HepG2 (cell line): ENCODE measurements around the gene REPIN1. TPM values are rescaled to one million over a fixed set of nuclear protein-coding genes. Genes with fewer than 3 reads are reported as not detected.
A peak's percentile ranks its signal among the peaks of the same experiment; 100 is the strongest.

Experiments used
- AGO2 ChIP-seq: fragments of 200-400 bp; formaldehyde crosslinking; optimal IDR thresholded peaks from 2 replicates; pipeline ENCODE3; 2017; ENCODE audit warnings: mild to moderate bottlenecking, low read depth, low read length, moderate library complexity
- FUBP1 ChIP-seq: sonication (generic); formaldehyde crosslinking; IDR thresholded peaks from 2 replicates; pipeline ENCODE4 v1.5.1; 2020; ENCODE audit warnings: missing genetic modification reagents, mild to moderate bottlenecking, borderline replicate concordance
- GLMP ChIP-seq: sonication (generic); formaldehyde crosslinking; IDR thresholded peaks from 2 replicates; pipeline ENCODE4 v1.9.0; 2021; ENCODE audit warnings: missing genetic modification reagents, mild to moderate bottlenecking, borderline replicate concordance
- HNRNPLL ChIP-seq: fragments of 200-400 bp; formaldehyde crosslinking; IDR thresholded peaks from 2 replicates; pipeline ENCODE4 v1.6.1; 2017; ENCODE audit warnings: mild to moderate bottlenecking, low read depth, low read length; ENCODE audit not compliant: poor library complexity, severe bottlenecking
- KDM1A ChIP-seq: IDR thresholded peaks from 2 replicates; pipeline ENCODE4 v1.6.1; 2016; ENCODE audit warnings: missing compliant biosample characterization
- MLLT10 ChIP-seq: sonication (generic); formaldehyde crosslinking; IDR thresholded peaks from 2 replicates; pipeline ENCODE4 v1.4.0; 2020; ENCODE audit warnings: missing genetic modification reagents
- MXD4 ChIP-seq: IDR thresholded peaks from 2 replicates; pipeline ENCODE4 v1.6.1; 2016; ENCODE audit warnings: mild to moderate bottlenecking, missing biosample characterization, missing genetic modification reagents
- SOX6 ChIP-seq, 2 experiments: fragments of 450-650 bp in 1 of 2; sonication (generic) in 1 of 2; formaldehyde crosslinking in 1 of 2; IDR thresholded peaks; 2 replicates each; pipeline versions ENCODE4 v1.4.0 to v1.6.1; 2017 to 2020; ENCODE audit warnings: antibody characterized with exemption in 1 of 2, mild to moderate bottlenecking in 1 of 2, missing genetic modification reagents in 1 of 2
- TFDP2 ChIP-seq: sonication (generic); formaldehyde crosslinking; IDR thresholded peaks from 2 replicates; pipeline ENCODE4 v1.4.0; 2020; ENCODE audit warnings: missing genetic modification reagents
- USF2 ChIP-seq, 2 experiments: sonication (generic) in 1 of 2; formaldehyde crosslinking in 1 of 2; IDR thresholded peaks; 2 replicates each; pipeline versions ENCODE4 v1.5.1 to v1.6.1; 2011 to 2020; ENCODE audit warnings: borderline replicate concordance in 1 of 2, low read depth in 1 of 2, low read length in 1 of 2, mild to moderate bottlenecking in 1 of 2, missing genetic modification reagents in 1 of 2, moderate library complexity in 1 of 2
- XBP1 ChIP-seq: sonication (generic); formaldehyde crosslinking; IDR thresholded peaks from 2 replicates; pipeline ENCODE4 v1.5.0; 2020; ENCODE audit warnings: missing genetic modification reagents
- ZBTB20 ChIP-seq: sonication (generic); formaldehyde crosslinking; IDR thresholded peaks from 2 replicates; pipeline ENCODE4 v1.8.1; 2023; ENCODE audit warnings: missing genetic modification reagents, low read depth, mild to moderate bottlenecking, borderline replicate concordance
- ZFAT ChIP-seq: sonication (generic); formaldehyde crosslinking; conservative IDR thresholded peaks from 2 replicates; pipeline ENCODE4 v1.8.1; 2023; ENCODE audit warnings: missing genetic modification reagents, inconsistent platforms
- ZNF460 ChIP-seq: sonication (generic); formaldehyde crosslinking; IDR thresholded peaks from 2 replicates; pipeline ENCODE4 v1.5.1; 2020; ENCODE audit warnings: missing genetic modification reagents, mild to moderate bottlenecking, borderline replicate concordance
- ZNF674 ChIP-seq: sonication (generic); formaldehyde crosslinking; IDR thresholded peaks from 2 replicates; pipeline ENCODE4 v1.5.0; 2020; ENCODE audit warnings: low read depth, mild to moderate bottlenecking, missing genetic modification reagents
- ZNF710 ChIP-seq: sonication (generic); formaldehyde crosslinking; IDR thresholded peaks from 2 replicates; pipeline ENCODE4 v1.5.0; 2020; ENCODE audit warnings: mild to moderate bottlenecking, missing genetic modification reagents, borderline replicate concordance
- ZNF746 ChIP-seq: sonication (generic); formaldehyde crosslinking; IDR thresholded peaks from 2 replicates; pipeline ENCODE4 v1.8.0; 2022; ENCODE audit warnings: mild to moderate bottlenecking, missing genetic modification reagents
- ZNF816 ChIP-seq: sonication (generic); formaldehyde crosslinking; IDR thresholded peaks from 2 replicates; pipeline ENCODE4 v1.8.0; 2022; ENCODE audit warnings: missing genetic modification reagents, mild to moderate bottlenecking, borderline replicate concordance
- polyA plus RNA-seq, 8 experiments: library from polyadenylated mRNA; depleted of rRNA in 3 of 8; stranded (reverse) in 7 of 8; unstranded in 1 of 8; fragments of >200 nt; fragmentation: Illumina TruSeq in 4 of 8; extraction: Trizol in 4 of 8; gene quantifications; 2 replicates each; pipeline versions ENCODE4 v1.2.1 to v1.2.3, GENCODE V29; 2011 to 2016; ENCODE audit warnings: low read depth in 4 of 8, missing spikeins in 1 of 8, mixed read lengths in 1 of 8; ENCODE audit not compliant: insufficient read depth in 1 of 8
- total RNA-seq, 5 experiments: library from RNA; depleted of rRNA; stranded (reverse); fragments of >200 nt; fragmentation: Illumina TruSeq; extraction: Trizol; gene quantifications; 2 replicates each; pipeline ENCODE4 v1.2.3, GENCODE V29; 2016; ENCODE audit warnings: low read depth in 1 of 5

Gene REPIN1
- total and polyA plus RNA-seq, 2 of the 13 experiments (the other 11 are each of a cell fraction or from before 2014, with no cell fraction given): 69.9 to 108 TPM

GRCh38 chr7:150368096-150368883 is at the start of gene REPIN1 (continued):
- TF ChIP-seq HNRNPLL: peak; percentile 98
- TF ChIP-seq GLMP (CRISPR knock-in tag): no peak
- TF ChIP-seq ZNF816 (CRISPR knock-in tag): peak; percentile 65; the same call in 1 of the 2 replicates
- 0 out of 2 replicates have a peak, but pooled peaks have one; percentile 46 for TF ChIP-seq ZNF674
- TF ChIP-seq MXD4: no peak; the same call in 1 of the 2 replicates
- no peak for TF ChIP-seq XBP1 (CRISPR knock-in tag)
- no peak for TF ChIP-seq ZNF460
- TF ChIP-seq FUBP1 (CRISPR knock-in tag): no peak
- 0 out of 2 replicates have a peak, but pooled peaks have one; percentile 51 for TF ChIP-seq ZBTB20 (CRISPR knock-in tag)
- TF ChIP-seq MLLT10 (CRISPR knock-in tag): no peak
- peak; percentile 52; the same call in 1 of the 2 replicates for TF ChIP-seq ZFAT (CRISPR knock-in tag)
- no peak for TF ChIP-seq SOX6 (IDR thresholded peaks at IDR 0.05)
- TF ChIP-seq SOX6 (CRISPR knock-in tag; IDR thresholded peaks at IDR 0.05): peak; percentile 52; the same call in 1 of the 2 replicates
- no peak for TF ChIP-seq ZNF710 (CRISPR knock-in tag)
- TF ChIP-seq ZNF746 (CRISPR knock-in tag): peak; percentile 20
- TF ChIP-seq USF2 (IDR thresholded peaks at IDR 0.05; ENCODE audit: low read depth, low read length): peak; percentile 70
- TF ChIP-seq USF2 (CRISPR knock-in tag; IDR thresholded peaks at IDR 0.05; ENCODE audit: borderline replicate concordance): peak; percentile 73
- TF ChIP-seq AGO2: peak; percentile 94
- TF ChIP-seq KDM1A: no peak
- TF ChIP-seq TFDP2 (CRISPR knock-in tag): peak; percentile 83
